Motor neuron (in vitro differentiated cells): ENCODE results near the gene CALML6. TPM values are rescaled to one million over a fixed set of nuclear protein-coding genes. Genes with fewer than 3 reads are reported as not detected.
A peak's percentile ranks its signal among the peaks of the same experiment; 100 is the strongest.
"Not testable (repeated sequence)": the region's sequence is repeated elsewhere in the genome, so short reads cannot be mapped to it uniquely, and the experiment has no call there.

Source experiments
- ATAC-seq, 8 experiments: fragments of 200-7000 bp; cut with Tn5 transposase; replicated peaks in 6 of 8; 2 replicates each; pipeline ENCODE4 v1.8.0; 2021; ENCODE audit warnings: mild to moderate bottlenecking in 8 of 8, moderate library complexity in 8 of 8
- H3K27ac ChIP-seq, 2 donors: fragments of 250-450 bp; sonication (Bioruptor Pico); 2 replicates each; pipeline ENCODE4 v1.9.0; 2021; ENCODE audit warnings: antibody characterized with exemption in 2 of 2, mild to moderate bottlenecking in 2 of 2, moderate library complexity in 1 of 2
- H3K4me1 ChIP-seq, 2 donors: fragments of 250-450 bp; sonication (Bioruptor Pico); replicated peaks in 1 of 2; 2 replicates each; pipeline ENCODE4 v1.6.1; 2021; ENCODE audit warnings: antibody characterized with exemption in 2 of 2, mild to moderate bottlenecking in 2 of 2, moderate library complexity in 1 of 2
- H3K4me3 ChIP-seq, 5 donors: fragments of 250-450 bp; sonication (Bioruptor Pico); 2 replicates each; pipeline ENCODE4 v1.9.0; 2021; ENCODE audit warnings: antibody characterized with exemption in 5 of 5, mild to moderate bottlenecking in 5 of 5, moderate library complexity in 4 of 5
- WGBS, 10 experiments: fragments of 450-650 bp; shearing (Covaris generic); methylation state at CpG; one replicate each; pipeline ENCODE4 v1.0.0; 2022; 5-methylcytosine and 5-hydroxymethylcytosine counted together
- in situ Hi-C, 9 experiments: fragments of 400-800 bp; cut with MboI; loops; one replicate each; pipeline ENCODE4 v1.15.0; 2021; ENCODE audit warnings: low sequenced_read_pairs in 9 of 9, low pct_unique_long_range_greater_than_20kb in 2 of 9; ENCODE audit not compliant: unreplicated experiment in 9 of 9
- total RNA-seq, 8 experiments: library from RNA; unstranded; fragments of 300-600 nt; gene quantifications; 2 replicates each; pipeline versions ENCODE4 v1.2.3 to v1.2.4, GENCODE V29; 2022

CALML6 gene
- total RNA-seq, 8 experiments from 2014 or later = 0.22 to 1.9 (median 0.70) TPM

DNA sequence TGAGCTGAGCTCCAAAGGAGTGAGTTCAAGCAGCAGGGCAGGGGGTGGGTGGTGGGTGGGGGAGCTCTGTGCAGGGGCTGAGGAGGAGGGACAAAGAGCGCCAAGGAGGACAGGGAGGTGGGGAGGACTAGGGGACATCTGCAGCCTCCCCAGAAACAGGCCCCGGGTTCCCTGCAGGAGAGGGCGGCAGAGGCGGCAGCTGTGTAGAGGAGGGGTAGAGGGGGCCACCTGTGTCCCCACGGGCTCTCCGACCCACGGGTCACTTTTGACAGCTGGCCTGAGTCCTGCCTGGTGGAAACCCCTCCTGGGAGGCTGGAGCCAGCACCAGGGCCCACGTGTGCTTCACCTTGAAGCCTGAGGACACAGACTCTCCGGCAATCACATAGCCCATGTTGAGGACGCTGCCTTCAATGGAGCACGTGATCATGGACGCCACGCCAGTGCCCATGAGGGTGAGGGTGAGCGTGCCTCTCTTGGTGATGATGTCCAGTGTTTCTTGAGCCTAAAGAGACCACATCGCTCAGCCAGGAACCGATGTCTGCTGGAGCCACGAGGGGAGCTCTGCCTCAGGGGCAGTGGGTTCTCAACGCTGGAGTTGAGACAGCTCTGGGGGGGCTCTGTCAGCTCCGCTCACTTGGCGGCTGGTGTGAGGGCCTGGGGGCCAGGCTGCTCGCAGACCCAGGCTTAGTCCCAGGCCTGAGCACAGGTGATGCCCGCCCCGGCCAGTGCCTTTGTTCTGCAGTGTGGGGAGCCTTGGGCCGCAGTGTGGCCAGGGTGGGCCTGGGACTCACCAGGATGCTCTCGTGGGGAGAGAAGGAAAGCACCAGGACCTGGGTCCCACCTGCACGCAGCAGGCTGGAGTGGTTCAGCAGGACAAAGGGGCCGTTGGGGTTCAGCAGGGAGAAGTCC is 10.6 kb downstream of the CALML6 start:
- peaks cover 6 to 9% of the 10 kb centered on the region in 2 donors for H3K4me1 ChIP-seq
- peak overlapping the region in 1 of 2 donors; percentile 4 for H3K27ac ChIP-seq
- 40 to 93% (median 87%) methylated on average over 1 to 9 of the region's 27 CpGs; no CpG with 5 or more reads in 4 of the 10 experiments for WGBS, 10 experiments
- no peak overlapping the region for H3K4me3 ChIP-seq
- peak in 4 of 8 experiments; percentile 15 to 44 (median 40) for ATAC-seq
- in situ Hi-C loops = loop anchor here in 1 of 9 experiments (25.0 kb wide), 1 partner anchor 162 kb away; no protein-coding TSS in a partner anchor

DNA sequence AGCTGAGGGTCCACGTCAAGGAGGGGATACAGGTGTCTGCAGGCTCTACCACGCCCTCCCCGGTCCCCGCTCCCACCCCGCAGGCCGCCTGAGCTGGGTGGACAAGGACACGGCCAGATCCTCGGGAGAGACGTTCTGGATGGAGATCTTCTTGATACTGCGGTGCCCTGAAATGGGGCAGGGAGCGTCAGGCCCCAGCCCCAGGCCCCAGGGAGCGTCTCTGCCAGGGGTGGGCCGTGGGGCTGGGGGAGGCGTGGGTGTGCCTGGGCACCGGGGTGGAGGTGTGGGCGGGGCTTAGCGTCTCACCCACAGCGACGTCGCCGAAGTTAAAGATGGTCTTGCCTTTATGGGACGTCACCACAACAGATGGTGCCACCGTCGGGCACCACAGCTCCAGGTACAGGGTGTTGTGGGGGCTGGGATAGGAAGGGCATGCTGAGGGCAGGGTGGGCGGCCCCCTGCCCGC is 11.3 kb downstream of the CALML6 start:
- H3K4me1 ChIP-seq = peaks cover 6 to 9% of the 10 kb centered on the region in 2 donors
- no peak overlapping the region for H3K4me3 ChIP-seq
- in situ Hi-C loops = loop anchor here in 1 of 9 experiments (25.0 kb wide), 1 partner anchor 161 kb away; no protein-coding TSS in a partner anchor
- no peak overlapping the region for H3K27ac ChIP-seq
- 80% methylated on average over 1 of the region's 26 CpGs; no CpG with 5 or more reads in 9 of the 10 experiments for WGBS, 10 experiments
- ATAC-seq = no peak

DNA sequence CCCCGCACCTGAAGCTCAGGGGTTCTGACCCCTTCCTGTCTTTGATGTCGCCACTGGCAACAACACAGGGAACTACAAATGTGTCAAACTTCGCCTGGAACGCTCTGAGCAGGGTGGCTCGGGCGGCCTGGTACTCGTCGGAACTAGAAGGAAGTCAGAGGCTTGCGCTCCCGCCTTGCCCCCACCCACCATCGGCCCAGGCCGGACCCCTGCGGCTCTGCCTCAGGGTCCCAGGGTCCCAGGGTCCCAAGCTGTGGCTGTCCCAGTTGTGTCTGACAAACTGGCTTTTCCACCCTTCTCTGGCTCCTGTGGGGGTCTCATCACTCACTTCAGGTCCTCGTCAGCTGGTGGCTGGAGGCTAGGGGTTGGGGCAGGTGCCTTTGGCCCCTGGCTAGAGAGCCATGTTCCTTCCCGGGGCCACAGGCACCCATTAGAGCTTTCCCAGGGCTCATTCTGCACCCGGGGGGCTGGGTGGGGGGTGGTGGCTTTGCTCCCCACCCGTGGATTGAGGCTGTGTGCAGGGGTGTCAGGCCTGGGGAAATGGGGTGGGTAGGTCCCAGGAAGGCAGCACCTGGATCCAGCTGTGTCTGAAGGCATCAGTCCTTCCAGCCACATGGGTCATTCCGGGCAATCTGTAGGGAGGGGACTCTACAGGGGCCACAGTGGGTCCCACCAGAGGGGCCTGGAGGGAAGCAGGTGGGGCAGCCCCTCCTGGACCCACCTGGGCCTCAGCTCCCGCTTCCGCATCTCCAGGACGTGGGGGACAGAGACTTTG is 12.0 kb downstream of the CALML6 start:
- 77 to 90% (median 84%) methylated on average over 2 to 14 of the region's 21 CpGs; no CpG with 5 or more reads in 6 of the 10 experiments for WGBS, 10 experiments
- ATAC-seq = no peak
- H3K4me3 ChIP-seq = no peak overlapping the region
- H3K4me1 ChIP-seq = peaks cover 6 to 9% of the 10 kb centered on the region in 2 donors
- no peak overlapping the region for H3K27ac ChIP-seq
- in situ Hi-C loops = loop anchor here in 1 of 9 experiments (25.0 kb wide), 1 partner anchor 160 kb away; no protein-coding TSS in a partner anchor

DNA sequence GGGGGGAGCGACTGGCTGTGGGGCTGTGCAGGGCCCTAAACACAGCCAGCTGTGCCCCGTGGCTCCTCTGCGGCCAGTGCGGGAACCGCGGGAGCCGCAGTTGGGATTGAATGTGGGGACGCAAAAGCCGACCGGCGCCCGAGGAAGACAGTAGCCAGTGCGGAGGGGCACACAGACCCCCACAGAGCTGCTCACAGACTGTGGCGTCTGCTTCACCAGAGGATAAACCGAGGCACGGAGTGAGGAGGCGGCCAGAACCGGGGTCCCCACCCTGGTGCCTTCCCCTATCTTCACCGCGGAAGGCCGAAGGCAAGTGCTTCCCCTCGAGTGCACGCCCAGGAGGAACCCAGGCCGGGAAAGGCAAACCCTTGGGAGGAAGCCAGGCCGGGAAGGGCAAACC is 12.7 kb downstream of the CALML6 start:
- in situ Hi-C loops = loop anchor here in 1 of 9 experiments (25.0 kb wide), 1 partner anchor 160 kb away; no protein-coding TSS in a partner anchor
- 35 to 100% (median 86%) methylated on average over 2 to 17 of the region's 25 CpGs; no CpG with 5 or more reads in 4 of the 10 experiments for WGBS, 10 experiments
- ATAC-seq = no peak
- Histone ChIP-seq H3K27ac (no peak overlapping the region), H3K4me3 (no peak overlapping the region), H3K4me1 (peaks cover 6 to 8% of the 10 kb centered on the region in 2 donors)

DNA sequence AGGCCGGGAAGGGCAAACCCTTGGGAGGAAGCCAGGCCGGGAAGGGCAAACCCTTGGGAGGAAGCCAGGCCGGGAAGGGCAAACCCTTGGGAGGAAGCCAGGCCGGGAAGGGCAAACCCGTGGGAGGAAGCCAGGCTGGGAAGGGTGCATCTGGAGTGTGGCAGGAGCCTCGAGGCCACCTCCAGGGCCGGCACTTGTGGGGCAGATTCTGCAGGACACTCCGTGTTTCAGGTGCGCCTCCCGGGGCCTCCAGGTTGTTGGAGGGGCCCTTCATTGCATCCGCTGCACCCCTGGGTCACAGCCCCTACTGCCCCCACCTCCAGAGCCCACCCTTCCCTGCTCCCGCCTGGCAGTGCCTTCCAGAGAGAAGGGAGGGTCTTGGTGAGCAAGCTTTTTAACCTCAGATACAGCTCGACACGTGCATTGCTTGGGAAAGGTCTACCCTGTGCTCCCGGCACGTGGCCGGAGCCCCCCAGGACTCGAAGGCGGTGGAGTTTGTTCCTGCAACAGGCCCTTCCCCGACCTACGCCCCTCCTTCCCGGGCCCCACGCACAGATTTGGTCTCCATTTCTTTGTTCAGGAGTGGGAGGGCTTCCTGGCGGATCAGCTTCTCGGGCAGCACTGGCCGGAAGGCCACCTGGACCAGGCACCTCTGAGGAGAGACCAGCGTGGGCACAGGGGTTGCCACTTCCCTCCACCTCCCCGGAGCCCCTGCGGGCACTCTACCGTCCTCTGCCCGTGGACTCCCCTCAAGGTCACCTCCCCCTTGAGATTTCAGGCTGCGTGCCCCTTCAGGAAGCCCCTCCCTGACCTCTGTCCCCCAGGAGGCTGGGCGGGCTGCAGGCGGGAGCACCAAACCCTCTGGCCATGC is 13.4 kb downstream of the CALML6 start:
- no peak for ATAC-seq
- 43 to 100% (median 80%) methylated on average over 1 to 4 of the region's 34 CpGs; no CpG with 5 or more reads in 7 of the 10 experiments for WGBS, 10 experiments
- in situ Hi-C loops = loop anchor here in 1 of 9 experiments (25.0 kb wide), 1 partner anchor 159 kb away; no protein-coding TSS in a partner anchor
- Histone ChIP-seq H3K4me3 (no peak overlapping the region), H3K4me1 (peaks cover 5 to 6% of the 10 kb centered on the region in 2 donors), H3K27ac (no peak overlapping the region)

DNA sequence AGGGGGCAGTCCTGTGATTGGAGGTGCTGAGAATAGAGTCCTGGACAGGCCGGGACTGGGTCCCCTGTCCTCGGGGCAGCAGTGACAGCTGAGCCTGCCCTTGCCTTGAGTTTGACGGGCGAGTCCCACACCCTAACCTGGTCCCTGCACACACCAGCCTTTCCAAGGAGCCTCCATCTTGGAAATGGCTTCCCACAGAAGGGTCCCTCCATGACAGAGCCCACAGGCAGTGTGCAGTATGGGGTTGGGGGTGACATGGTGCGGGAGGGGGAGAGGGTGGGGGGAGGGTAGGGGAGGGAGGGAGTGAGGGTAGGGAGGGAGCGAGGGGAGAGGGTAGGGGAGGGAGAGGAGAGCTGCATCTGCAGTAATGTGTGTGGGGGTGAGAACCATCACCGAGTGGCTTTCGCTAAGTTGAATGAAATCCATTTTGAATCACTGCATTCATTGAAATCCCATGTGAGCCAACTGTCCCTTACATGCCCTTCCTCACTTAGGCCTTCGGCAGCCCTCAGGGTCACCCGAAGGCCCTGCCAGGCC is 14.1 kb downstream of the CALML6 start:
- in situ Hi-C loops = loop anchor here in 1 of 9 experiments (25.0 kb wide), 1 partner anchor 158 kb away; no protein-coding TSS in a partner anchor
- ATAC-seq = no peak
- H3K4me1 ChIP-seq = peaks cover 5 to 6% of the 10 kb centered on the region in 2 donors
- WGBS, 10 experiments = 51 to 71% methylated on average over 3 to 5 of the region's 10 CpGs; no CpG with 5 or more reads in 8 of the 10 experiments
- H3K4me3 ChIP-seq = no peak overlapping the region
- no peak overlapping the region for H3K27ac ChIP-seq

DNA sequence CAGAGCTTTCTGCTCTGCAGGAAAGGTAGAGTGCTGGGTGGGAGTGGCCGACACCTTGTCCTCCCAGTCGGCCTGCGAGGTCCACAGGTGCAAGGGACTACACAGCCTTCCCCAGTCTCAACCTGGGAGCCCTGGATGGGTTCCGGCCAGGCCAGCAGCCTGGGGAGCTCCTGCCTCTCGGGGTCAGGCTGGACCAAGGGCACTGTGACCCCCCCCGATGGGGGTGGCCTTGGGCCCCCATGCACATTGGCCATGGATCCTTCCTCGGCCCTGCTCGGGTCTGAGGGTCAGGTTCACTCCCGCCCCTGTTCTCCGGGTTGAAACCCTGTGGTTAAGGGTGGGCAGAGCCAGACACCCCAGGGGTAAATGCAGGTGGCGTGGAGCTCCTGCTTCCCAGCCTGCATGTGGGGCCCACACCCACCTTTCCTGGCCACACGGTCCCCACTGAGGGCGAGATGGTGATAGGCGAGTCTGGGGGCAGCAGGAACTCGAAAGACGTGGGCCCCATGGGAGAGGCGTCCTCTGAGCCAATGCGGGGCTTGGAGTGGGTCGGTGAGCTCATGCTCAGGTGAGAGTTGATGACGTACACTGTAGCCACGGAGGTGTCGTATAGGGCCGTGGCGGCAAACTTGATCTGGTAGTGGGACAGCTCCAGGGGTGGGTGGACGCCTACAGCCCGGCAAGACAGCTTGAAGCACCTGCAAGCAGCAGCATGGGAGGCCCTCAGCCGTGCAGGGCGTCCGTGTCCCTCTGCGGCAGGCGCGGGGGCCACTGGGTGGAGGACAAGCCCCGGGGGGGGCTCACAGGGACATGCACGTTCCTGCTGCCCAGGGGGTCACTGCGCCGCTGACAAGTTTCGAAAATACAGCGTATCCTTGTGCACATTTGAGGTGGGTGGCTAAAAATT is 14.8 kb downstream of the CALML6 start:
- no peak overlapping the region for H3K27ac ChIP-seq
- WGBS, 10 experiments = 20 to 100% (median 83%) methylated on average over 1 to 13 of the region's 38 CpGs; no CpG with 5 or more reads in 2 of the 10 experiments
- peaks cover 5 to 6% of the 10 kb centered on the region in 2 donors for H3K4me1 ChIP-seq
- H3K4me3 ChIP-seq = no peak overlapping the region
- no peak for ATAC-seq
- in situ Hi-C loops = loop anchor here in 1 of 9 experiments (25.0 kb wide), 1 partner anchor 157 kb away; no protein-coding TSS in a partner anchor

DNA sequence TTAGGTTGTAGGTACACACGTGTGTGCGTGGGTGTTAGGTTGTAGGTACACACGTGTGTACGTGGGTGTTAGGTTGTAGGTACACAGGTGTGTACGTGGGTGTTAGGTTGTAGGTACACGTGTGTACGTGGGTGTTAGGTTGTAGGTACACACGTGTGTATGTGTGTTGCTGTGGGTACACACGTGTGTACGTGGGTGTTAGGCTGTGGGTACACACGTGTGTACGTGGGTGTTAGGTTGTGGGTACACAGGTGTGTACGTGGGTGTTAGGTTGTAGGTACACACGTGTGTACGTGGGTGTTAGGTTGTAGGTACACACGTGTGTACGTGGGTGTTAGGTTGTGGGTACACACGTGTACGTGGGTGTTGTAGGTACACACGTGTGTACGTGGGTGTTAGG is 19.8 kb downstream of the CALML6 start:
- H3K4me3 ChIP-seq, H3K27ac ChIP-seq, H3K4me1 ChIP-seq, ATAC-seq: not testable (repeated sequence)
- in situ Hi-C loops = loop anchor here in 1 of 9 experiments (25.0 kb wide), 1 partner anchor 152 kb away; no protein-coding TSS in a partner anchor
- WGBS, 10 experiments = 20 to 92% (median 91%) methylated on average over 1 to 7 of the region's 21 CpGs; no CpG with 5 or more reads in 7 of the 10 experiments

DNA sequence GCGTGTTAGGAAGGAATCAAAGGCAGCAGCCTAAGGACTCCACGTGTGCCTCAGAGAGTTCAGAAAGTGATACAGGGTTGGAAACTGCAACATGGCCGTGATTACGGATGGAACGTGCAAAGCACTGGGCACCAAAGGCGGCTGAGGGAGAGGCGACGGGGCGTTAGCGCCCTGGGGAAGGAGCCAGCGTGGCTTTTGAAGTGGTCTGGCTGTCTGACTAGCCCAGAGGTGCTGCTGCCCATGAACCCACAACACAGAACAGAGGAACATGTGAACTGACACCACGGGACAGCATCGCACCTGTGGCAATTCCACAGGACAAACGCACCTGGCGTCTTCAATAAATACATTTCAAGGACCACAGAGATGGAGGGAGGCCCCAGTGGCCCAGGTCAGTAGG is 22.0 kb downstream of the CALML6 start:
- in situ Hi-C loops = loop anchor here in 1 of 9 experiments (25.0 kb wide), 1 partner anchor 150 kb away; no protein-coding TSS in a partner anchor
- H3K27ac ChIP-seq = no peak overlapping the region
- 21 to 81% (median 75%) methylated on average over 2 to 14 of the region's 15 CpGs; no CpG with 5 or more reads in 2 of the 10 experiments for WGBS, 10 experiments
- ATAC-seq = no peak
- H3K4me1 ChIP-seq = no peaks in the 10 kb centered on the region
- H3K4me3 ChIP-seq = no peak overlapping the region

DNA sequence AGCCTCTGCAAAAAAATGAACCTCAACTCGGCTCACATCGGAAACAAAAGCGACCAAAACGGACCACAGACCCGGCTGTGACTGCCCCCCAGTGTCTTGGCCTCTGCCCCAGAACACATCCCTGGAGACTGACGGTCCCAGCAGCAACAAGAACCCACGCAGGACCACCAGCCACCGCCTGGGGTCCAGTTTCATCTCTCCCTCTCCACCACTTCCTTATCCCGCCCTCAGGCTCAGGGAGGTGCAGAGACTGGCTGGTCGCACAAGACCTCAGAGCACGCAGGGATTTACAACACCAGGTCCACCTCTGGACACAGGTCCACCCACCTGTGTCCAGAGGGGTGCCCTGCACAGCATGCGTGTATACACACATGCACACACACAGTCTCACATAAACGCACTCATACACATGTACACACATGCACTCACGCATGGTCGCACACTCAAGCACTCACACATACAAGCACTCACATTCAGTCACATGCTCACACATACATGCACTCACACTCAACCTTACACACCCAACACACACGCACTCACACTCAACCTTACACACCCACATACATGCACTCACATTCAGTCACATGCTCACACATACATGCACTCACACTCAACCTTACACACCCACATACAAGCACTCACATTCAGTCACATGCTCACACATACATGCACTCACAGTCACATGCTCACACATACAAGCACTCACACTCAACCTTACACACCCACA is 22.7 kb downstream of the CALML6 start:
- Histone ChIP-seq H3K4me3 (no peak overlapping the region), H3K4me1 (peaks cover under 1 to 6% of the 10 kb centered on the region in 2 donors), H3K27ac (no peak overlapping the region)
- in situ Hi-C loops = loop anchor here in 1 of 9 experiments (25.0 kb wide), 1 partner anchor 150 kb away; no protein-coding TSS in a partner anchor
- no peak for ATAC-seq
- whole genome bisulfite sequencing, 10 experiments = 60 to 100% (median 83%) methylated on average over 1 to 11 of the region's 16 CpGs; no CpG with 5 or more reads in 2 of the 10 experiments
